ENCODE data around the gene ADRB1. TPM values are rescaled to one million over a fixed set of nuclear protein-coding genes. Genes with fewer than 3 reads are reported as not detected.

ADRB1 gene
- total RNA-seq, 2 donors from 2014 or later = 0.27 to 0.42 TPM

DNA sequence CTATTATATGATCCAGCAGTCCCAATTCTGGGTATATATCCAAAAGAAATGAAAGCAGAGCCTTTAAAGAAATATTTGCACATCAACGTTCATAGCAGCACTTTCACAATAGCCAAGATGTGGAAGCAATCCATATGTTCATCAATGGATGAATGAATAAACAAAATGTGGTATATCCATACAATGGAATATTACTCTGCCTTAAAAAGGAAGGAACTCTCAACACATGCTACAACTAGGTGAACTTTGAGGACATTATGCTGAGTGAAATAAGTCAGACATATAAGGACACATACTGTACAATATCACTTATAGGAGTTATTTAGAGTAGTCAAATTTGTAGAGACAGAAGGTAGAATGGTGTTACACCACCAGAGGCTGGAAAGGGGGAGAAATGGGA, 28.0 kb upstream of the ADRB1 start:
- Histone ChIP-seq H3K4me3 (no peak overlapping the region), H3K4me1 (ENCODE audit: control insufficient read depth in 1 of 2, low read depth in 2 of 2) (no peaks in the 10 kb centered on the region), H3K9me3 (no peaks in the 10 kb centered on the region), H3K27me3 (replicated peaks; ENCODE audit: insufficient read depth) (no peaks in the 10 kb centered on the region), H3K27ac (no peak overlapping the region), H3K36me3 (no peaks in the 10 kb centered on the region)
- no peak for ATAC-seq (ENCODE audit: insufficient number of reproducible peaks, low FRiP score, low read depth)
- TF ChIP-seq, protein P1, sequence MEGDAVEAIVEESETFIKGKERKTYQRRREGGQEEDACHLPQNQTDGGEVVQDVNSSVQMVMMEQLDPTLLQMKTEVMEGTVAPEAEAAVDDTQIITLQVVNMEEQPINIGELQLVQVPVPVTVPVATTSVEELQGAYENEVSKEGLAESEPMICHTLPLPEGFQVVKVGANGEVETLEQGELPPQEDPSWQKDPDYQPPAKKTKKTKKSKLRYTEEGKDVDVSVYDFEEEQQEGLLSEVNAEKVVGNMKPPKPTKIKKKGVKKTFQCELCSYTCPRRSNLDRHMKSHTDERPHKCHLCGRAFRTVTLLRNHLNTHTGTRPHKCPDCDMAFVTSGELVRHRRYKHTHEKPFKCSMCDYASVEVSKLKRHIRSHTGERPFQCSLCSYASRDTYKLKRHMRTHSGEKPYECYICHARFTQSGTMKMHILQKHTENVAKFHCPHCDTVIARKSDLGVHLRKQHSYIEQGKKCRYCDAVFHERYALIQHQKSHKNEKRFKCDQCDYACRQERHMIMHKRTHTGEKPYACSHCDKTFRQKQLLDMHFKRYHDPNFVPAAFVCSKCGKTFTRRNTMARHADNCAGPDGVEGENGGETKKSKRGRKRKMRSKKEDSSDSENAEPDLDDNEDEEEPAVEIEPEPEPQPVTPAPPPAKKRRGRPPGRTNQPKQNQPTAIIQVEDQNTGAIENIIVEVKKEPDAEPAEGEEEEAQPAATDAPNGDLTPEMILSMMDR (IDR thresholded peaks at IDR 0.05) = no peak
- no peak for DNase-seq (ENCODE audit: low spot score)

DNA sequence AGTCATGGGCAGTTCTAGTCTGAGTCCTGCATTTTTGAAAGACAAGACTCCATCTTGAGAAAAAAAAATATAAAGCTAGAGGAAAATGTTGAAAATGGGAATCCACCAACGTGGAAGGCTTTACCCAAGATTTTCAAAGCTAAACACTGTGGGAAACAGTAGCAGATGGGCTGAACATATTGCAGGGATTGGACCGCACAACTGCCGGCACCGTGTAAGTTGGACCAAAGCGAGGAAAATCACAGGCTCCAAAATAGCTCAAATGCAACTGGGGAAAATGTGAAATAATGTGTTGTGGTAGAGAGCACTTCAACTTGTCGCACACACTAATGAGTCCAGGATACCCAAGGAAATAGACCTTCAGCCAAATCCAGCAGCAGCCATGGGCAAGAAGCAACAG, 26.4 kb upstream of the ADRB1 start:
- H3K4me3 ChIP-seq = no peak overlapping the region
- H3K27me3 ChIP-seq (replicated peaks; ENCODE audit: insufficient read depth) = no peaks in the 10 kb centered on the region
- no peak for ATAC-seq (ENCODE audit: insufficient number of reproducible peaks, low FRiP score, low read depth)
- H3K4me1 ChIP-seq (ENCODE audit: control insufficient read depth in 1 of 2, low read depth in 2 of 2) = no peaks in the 10 kb centered on the region
- no peak overlapping the region for H3K27ac ChIP-seq
- DNase-seq (ENCODE audit: low spot score) = no peak
- no peaks in the 10 kb centered on the region for H3K36me3 ChIP-seq
- no peaks in the 10 kb centered on the region for H3K9me3 ChIP-seq
- TF ChIP-seq, protein P1 (IDR thresholded peaks at IDR 0.05) = no peak

DNA sequence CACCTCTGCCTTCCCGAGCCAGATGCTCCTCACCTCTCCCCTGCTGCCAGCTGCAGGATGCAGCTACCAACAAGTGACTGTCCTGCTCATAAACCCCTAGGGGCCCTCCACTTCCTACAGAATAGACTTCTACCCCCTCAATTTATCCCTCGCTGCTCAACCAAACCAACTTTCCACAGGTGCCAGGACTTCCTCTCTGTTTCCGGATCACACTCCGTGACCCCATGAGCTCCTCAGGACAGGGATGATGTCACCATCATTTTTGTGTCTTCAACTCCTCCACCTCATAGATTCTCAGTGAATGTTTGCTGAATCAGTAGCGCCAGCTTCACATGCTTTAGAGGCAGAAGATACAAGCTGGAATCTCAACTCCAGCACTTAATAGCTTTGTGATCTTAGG, 25.8 kb upstream of the ADRB1 start:
- Histone ChIP-seq H3K9me3 (no peaks in the 10 kb centered on the region), H3K4me1 (ENCODE audit: control insufficient read depth in 1 of 2, low read depth in 2 of 2) (no peaks in the 10 kb centered on the region), H3K4me3 (no peak overlapping the region), H3K27ac (no peak overlapping the region), H3K36me3 (no peaks in the 10 kb centered on the region), H3K27me3 (replicated peaks; ENCODE audit: insufficient read depth) (no peaks in the 10 kb centered on the region)
- DNase-seq (ENCODE audit: low spot score) (no peak), ATAC-seq (ENCODE audit: insufficient number of reproducible peaks, low FRiP score, low read depth) (no peak)
- TF ChIP-seq, protein P1 (IDR thresholded peaks at IDR 0.05) = no peak

DNA sequence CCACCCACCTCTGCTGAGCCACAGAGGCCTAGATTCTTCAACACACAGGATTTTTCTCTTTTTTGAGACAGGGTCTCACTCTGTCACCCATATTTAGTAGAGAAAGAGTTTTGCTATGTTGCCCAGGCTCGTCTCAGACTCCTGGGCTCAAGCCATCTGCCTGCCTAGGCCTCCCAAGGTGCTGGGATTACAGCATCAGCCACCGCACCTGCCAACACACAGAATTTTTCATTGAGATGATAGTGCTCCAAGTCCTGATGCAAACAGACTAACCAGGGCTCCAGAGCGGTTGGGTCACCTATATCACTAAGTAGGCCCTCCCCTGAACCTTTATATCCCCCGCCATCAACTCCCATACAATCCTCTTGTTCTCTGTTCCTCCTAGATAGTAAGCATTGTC, 24.4 kb upstream of the ADRB1 start:
- H3K4me3 ChIP-seq = no peak overlapping the region
- H3K4me1 ChIP-seq (ENCODE audit: control insufficient read depth in 1 of 2, low read depth in 2 of 2) = no peaks in the 10 kb centered on the region
- no peak for DNase-seq (ENCODE audit: low spot score)
- H3K27me3 ChIP-seq (replicated peaks; ENCODE audit: insufficient read depth) = no peaks in the 10 kb centered on the region
- H3K36me3 ChIP-seq = no peaks in the 10 kb centered on the region
- H3K27ac ChIP-seq = no peak overlapping the region
- TF ChIP-seq, protein P1 (IDR thresholded peaks at IDR 0.05) = no peak
- no peak for ATAC-seq (ENCODE audit: insufficient number of reproducible peaks, low FRiP score, low read depth)
- H3K9me3 ChIP-seq = no peaks in the 10 kb centered on the region

DNA sequence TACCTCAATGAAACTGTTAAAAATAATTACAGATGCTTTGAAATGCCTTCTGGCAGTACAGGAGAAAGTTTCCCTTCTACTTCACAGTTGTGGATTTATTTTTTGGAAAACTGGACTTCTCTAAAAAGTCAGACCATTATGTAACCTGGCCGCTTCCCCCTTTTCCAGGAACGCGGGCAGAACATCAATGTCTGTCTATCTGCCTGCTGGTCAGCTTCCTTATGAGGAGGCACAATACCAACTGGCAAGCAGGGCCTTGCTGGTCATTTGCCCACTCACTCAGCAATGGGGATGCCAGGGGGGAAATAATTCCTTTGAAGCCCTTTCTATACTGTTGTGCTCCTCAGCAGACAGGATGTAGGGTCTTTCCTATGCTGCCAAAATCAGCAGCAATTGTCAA, 22.5 kb upstream of the ADRB1 start:
- DNase-seq (ENCODE audit: low spot score) (no peak), ATAC-seq (ENCODE audit: insufficient number of reproducible peaks, low FRiP score, low read depth) (no peak)
- no peak overlapping the region for H3K27ac ChIP-seq
- H3K4me3 ChIP-seq = no peak overlapping the region
- H3K36me3 ChIP-seq = no peaks in the 10 kb centered on the region
- TF ChIP-seq, protein P1 (IDR thresholded peaks at IDR 0.05) = no peak
- no peaks in the 10 kb centered on the region for H3K9me3 ChIP-seq
- H3K4me1 ChIP-seq (ENCODE audit: control insufficient read depth in 1 of 2, low read depth in 2 of 2) = no peaks in the 10 kb centered on the region
- H3K27me3 ChIP-seq (replicated peaks; ENCODE audit: insufficient read depth) = no peaks in the 10 kb centered on the region
